ENCODE results near the gene PTK7.
"Not testable (repeated sequence)": the region's sequence is repeated elsewhere in the genome, so short reads cannot be mapped to it uniquely, and the experiment has no call there.

PTK7 gene

DNA sequence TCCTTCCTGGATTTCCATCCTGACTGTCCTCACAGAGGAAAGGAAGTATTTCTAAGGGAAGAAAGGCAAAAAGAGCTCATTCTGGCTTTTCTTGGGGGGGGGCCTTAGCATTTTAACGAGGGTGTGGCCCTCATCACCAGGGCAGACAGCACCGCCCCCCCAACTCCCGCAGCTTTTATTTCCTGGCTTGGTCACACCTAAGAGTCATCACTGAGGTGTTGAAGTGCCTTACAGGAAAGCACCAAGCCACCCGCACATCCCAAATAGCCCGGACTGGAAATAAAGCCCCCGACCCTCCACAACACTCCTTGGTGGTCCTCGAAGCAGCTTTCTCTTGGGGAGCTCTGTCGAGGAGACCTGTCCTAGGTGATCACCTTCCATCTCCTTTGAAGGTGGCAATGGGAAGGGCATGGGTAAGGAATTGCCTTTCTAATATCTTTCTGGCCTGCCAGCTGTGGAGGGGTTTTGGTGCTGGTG, 1.3 kb downstream of the PTK7 start:
- TF ChIP-seq, protein P1, sequence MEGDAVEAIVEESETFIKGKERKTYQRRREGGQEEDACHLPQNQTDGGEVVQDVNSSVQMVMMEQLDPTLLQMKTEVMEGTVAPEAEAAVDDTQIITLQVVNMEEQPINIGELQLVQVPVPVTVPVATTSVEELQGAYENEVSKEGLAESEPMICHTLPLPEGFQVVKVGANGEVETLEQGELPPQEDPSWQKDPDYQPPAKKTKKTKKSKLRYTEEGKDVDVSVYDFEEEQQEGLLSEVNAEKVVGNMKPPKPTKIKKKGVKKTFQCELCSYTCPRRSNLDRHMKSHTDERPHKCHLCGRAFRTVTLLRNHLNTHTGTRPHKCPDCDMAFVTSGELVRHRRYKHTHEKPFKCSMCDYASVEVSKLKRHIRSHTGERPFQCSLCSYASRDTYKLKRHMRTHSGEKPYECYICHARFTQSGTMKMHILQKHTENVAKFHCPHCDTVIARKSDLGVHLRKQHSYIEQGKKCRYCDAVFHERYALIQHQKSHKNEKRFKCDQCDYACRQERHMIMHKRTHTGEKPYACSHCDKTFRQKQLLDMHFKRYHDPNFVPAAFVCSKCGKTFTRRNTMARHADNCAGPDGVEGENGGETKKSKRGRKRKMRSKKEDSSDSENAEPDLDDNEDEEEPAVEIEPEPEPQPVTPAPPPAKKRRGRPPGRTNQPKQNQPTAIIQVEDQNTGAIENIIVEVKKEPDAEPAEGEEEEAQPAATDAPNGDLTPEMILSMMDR (IDR thresholded peaks at IDR 0.05; ENCODE audit: borderline replicate concordance, insufficient read depth, low read depth, low read length): no peak
- no peak overlapping the region for H3K4me3 ChIP-seq (ENCODE audit: low read depth, low read length)

DNA sequence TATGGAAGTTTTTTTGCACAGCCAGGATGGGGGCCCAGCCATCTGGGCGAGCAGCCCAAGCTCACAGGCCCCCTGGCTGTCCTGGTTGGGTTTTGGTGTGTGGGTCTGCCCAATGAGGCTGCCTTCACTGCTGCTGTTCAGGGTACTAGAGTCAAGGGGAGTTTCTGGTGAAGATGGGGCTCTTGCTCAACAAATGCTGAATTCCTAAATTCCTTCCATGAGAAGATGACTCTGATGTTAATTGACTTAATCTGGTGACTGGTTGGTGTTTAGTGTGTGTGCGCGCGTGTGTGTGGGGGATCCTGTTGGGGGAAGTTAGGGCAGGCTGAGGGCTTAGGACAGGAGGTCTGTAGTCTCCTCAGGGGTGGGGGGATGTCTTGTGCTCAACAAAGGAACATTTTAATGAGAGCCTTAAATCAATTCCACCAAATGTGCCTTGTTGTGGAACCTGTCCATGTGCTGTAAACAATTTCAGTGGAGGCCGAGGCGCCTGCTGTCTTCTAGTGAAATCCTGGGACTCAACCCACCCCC, 1.9 kb downstream of the PTK7 start:
- no peak overlapping the region for H3K4me3 ChIP-seq (ENCODE audit: low read depth, low read length)
- TF ChIP-seq, protein P1 (IDR thresholded peaks at IDR 0.05; ENCODE audit: borderline replicate concordance, insufficient read depth, low read depth, low read length): no peak

DNA sequence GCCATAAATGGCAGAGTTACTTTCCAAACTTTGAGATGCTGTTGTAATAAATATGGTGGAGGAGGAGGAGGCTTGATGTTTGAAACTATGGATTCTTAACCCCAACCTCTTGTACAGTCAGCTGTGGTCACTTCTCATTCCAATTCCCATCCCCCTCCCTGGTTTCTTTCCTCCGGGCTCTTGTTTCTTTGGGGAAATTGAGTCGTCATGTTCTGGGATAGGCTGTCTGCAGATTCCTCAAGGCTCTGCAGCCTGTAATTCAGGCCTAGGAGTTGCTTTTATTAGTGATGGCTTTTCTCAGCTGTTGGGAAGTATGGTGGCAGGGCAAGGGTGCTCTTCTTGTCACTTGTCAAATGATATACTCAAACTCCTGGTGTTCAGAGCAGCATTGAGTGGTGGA, 2.6 kb downstream of the PTK7 start:
- TF ChIP-seq, protein P1 (IDR thresholded peaks at IDR 0.05; ENCODE audit: borderline replicate concordance, insufficient read depth, low read depth, low read length): no peak
- no peak overlapping the region for H3K4me3 ChIP-seq (ENCODE audit: low read depth, low read length)

DNA sequence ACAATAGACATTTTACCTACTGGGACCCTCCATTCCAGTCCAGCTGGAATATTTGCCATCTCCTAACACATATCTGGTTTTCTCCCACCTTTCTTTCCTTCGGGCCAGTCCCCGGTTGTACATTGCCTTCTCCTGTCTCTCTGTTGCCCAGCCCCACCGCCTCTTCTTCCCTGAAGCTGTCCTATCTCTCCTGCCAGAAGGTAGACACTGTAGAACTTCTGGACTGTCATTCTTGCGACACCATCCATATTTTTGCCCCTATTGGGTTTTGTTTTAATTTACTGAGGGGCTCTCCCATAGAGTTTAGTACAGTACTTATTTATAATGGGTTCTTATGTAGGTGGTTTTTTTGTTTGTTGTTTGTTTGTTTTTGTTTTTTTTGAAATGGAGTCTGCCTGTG, 4.9 kb downstream of the PTK7 start:
- H3K4me3 ChIP-seq (ENCODE audit: low read depth, low read length): no peak overlapping the region
- TF ChIP-seq, protein P1 (IDR thresholded peaks at IDR 0.05; ENCODE audit: borderline replicate concordance, insufficient read depth, low read depth, low read length): no peak

DNA sequence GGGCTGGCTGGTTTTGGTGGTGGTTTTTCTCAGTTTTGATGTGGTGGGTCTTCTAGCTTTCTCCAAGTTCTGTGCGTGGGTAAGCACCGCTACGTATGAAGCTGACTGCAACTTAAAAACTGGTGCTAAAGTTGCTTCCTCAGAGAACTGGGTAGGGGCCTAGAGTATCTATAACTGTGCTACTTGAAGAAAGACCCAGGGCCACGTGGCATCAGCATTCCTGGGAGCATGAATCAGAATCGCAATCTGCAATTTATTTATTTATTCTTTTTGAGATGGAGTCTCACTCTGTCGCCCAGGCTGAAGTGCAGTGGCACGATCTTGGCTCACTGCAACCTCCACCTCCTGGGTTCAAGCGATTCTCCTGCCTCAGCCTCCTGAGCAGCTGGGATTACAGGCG, 5.8 kb downstream of the PTK7 start:
- H3K4me3 ChIP-seq (ENCODE audit: low read depth, low read length): not testable (repeated sequence)

DNA sequence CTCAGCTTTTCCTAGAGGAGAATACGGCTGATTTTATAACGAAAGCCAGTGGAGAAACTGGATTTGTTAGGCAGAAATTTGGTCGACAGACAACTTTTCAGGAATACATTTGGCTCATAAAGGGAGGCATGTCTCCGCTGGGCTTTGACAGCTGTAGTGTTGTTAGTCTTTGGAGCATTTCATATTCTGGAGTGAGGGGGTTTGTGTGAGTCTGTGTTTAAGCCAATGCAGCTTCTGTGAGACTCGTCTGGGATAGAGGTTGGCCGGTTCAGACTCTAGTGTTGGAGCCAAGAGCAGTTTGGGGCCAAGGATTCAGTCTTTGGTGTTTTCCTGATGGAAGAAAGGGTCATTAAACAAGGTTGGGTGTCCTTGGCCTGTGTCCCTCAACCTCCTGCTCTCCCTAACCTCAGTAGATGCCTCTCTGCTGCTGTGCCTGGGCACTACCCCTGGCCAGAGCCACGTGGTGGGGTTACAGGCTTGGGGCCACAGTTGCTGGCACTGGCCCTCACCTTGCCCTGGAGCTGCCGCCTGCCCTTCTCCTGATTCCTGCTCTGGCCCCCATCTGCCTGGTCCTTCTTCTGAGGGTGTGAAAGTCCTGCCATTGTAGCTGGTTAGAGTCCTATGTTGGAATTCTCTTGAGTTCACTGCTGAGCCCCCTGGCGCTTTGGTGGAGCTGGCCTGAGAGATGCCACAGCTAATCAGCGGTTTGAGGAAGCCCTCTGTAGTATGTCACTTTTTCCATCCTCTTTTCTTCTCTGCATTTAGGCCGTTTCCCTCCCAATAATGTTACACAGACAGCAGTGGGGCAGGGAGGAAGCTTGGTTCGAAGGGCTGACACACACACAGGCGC, 6.9 kb downstream of the PTK7 start:
- TF ChIP-seq, protein P1 (IDR thresholded peaks at IDR 0.05; ENCODE audit: borderline replicate concordance, insufficient read depth, low read depth, low read length): no peak
- H3K4me3 ChIP-seq (ENCODE audit: low read depth, low read length): no peak overlapping the region

DNA sequence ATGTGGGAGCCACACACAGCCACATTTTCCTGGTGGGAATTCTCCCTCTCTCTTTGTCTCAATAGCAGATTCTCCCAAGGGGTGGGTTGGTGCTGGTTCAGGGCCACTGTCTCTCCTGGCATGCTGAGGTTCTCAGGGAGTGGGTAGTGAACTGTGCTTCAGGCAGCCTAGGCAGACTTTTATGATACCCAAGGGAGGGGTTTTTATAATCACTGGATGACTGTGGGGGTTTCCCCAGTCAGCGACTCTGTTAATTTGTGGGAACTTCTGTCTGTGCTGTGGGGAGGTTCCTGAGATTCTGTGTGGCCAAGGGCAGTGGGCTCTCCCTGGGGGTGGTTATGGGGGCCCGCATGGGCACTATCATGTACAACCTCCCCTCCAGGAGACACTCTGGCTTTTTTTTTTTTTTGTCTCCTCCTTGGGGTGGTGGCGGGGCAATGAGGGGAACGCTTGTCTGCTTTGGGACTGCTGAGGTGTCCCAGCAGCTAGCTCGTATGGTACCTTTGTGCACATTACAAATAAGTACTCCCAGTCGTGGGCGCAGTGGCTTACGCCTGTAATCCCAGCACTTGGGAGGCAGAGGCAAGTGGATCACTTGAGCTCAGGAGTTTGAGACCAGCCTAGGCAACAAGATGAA, 10.0 kb downstream of the PTK7 start:
- H3K4me3 ChIP-seq (ENCODE audit: low read depth, low read length): no peak overlapping the region
- TF ChIP-seq, protein P1 (IDR thresholded peaks at IDR 0.05; ENCODE audit: borderline replicate concordance, insufficient read depth, low read depth, low read length): no peak
